ENCODE measurements around the gene NFIX. TPM values are rescaled to one million over a fixed set of nuclear protein-coding genes. Genes with fewer than 3 reads are reported as not detected.

The NFIX gene
- total RNA-seq, 2 donors from 2014 or later, result 16.9 to 26.7 TPM

- Histone ChIP-seq H3K4me1 (peaks cover 9% of the 10 kb centered on the region), H3K27ac (no peak overlapping the region), H3K36me3 (replicated peaks in 1 of 2; ENCODE audit: insufficient read depth in 1 of 2, low read depth in 2 of 2) (peaks cover 0 to 7% of the 10 kb centered on the region in 2 donors), H3K9me3 (no peaks in the 10 kb centered on the region), H3K27me3 (no peaks in the 10 kb centered on the region), H3K4me3 (no peak overlapping the region)
- WGBS, 2 donors, result 68 to 76% methylated on average over 7 to 8 of the region's 8 CpGs
- intact Hi-C loops (cut with DNase I), result no loop called here
- no peak for TF ChIP-seq POLR2A (IDR thresholded peaks at IDR 0.05)
- TF ChIP-seq, protein P1, sequence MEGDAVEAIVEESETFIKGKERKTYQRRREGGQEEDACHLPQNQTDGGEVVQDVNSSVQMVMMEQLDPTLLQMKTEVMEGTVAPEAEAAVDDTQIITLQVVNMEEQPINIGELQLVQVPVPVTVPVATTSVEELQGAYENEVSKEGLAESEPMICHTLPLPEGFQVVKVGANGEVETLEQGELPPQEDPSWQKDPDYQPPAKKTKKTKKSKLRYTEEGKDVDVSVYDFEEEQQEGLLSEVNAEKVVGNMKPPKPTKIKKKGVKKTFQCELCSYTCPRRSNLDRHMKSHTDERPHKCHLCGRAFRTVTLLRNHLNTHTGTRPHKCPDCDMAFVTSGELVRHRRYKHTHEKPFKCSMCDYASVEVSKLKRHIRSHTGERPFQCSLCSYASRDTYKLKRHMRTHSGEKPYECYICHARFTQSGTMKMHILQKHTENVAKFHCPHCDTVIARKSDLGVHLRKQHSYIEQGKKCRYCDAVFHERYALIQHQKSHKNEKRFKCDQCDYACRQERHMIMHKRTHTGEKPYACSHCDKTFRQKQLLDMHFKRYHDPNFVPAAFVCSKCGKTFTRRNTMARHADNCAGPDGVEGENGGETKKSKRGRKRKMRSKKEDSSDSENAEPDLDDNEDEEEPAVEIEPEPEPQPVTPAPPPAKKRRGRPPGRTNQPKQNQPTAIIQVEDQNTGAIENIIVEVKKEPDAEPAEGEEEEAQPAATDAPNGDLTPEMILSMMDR (IDR thresholded peaks at IDR 0.05), result no peak
- no peak for ATAC-seq
- no peak for DNase-seq
Measured at GRCh38 chr19:13132471-13133180, 137.4 kb downstream of the NFIX start.

- TF ChIP-seq, protein P1 (IDR thresholded peaks at IDR 0.05), result no peak
- TF ChIP-seq POLR2A (IDR thresholded peaks at IDR 0.05), result no peak
- H3K4me1 ChIP-seq, result peaks cover 5% of the 10 kb centered on the region
- no peak for ATAC-seq
- H3K4me3 ChIP-seq, result no peak overlapping the region
- intact Hi-C loops (cut with DNase I), result no loop called here
- no peak overlapping the region for H3K27ac ChIP-seq
- no peaks in the 10 kb centered on the region for H3K27me3 ChIP-seq
- 69 to 74% methylated on average over 12 of the region's 12 CpGs for WGBS, 2 donors
- peaks cover 0 to 13% of the 10 kb centered on the region in 2 donors for H3K36me3 ChIP-seq (replicated peaks in 1 of 2; ENCODE audit: insufficient read depth in 1 of 2, low read depth in 2 of 2)
- DNase-seq, result no peak
- no peaks in the 10 kb centered on the region for H3K9me3 ChIP-seq
Measured at GRCh38 chr19:13133241-13133870, 138.1 kb downstream of the NFIX start.

DNA sequence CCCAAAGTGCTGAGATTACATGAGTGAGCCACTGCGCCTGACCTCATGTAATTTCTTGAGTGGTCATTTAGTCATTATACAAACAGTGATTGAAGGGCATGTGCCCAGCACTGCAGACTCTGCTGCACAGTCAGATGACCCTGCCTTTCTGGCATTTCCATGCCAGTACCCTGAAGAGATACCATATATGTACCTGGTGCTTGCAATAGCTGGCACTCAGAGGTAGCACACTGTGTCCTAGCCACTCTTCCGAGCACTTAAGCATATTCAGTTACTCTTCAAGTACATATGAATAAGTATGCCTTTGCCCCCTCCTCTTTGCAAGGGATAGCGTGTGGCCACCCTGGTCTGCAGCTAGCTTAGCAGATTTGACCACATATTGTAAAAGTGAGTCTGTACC is 139.4 kb downstream of the NFIX start:
- Histone ChIP-seq H3K4me3 (no peak overlapping the region), H3K27me3 (no peaks in the 10 kb centered on the region), H3K27ac (no peak overlapping the region), H3K36me3 (replicated peaks in 1 of 2; ENCODE audit: insufficient read depth in 1 of 2, low read depth in 2 of 2) (peaks cover 0 to 14% of the 10 kb centered on the region in 2 donors), H3K4me1 (no peaks in the 10 kb centered on the region), H3K9me3 (no peaks in the 10 kb centered on the region)
- 94 to 95% methylated on average over 3 of the region's 3 CpGs for WGBS, 2 donors
- ATAC-seq (no peak), DNase-seq (no peak)
- TF ChIP-seq POLR2A (IDR thresholded peaks at IDR 0.05), result no peak
- TF ChIP-seq, protein P1 (IDR thresholded peaks at IDR 0.05), result no peak
- intact Hi-C loops (cut with DNase I), result no loop called here

DNA sequence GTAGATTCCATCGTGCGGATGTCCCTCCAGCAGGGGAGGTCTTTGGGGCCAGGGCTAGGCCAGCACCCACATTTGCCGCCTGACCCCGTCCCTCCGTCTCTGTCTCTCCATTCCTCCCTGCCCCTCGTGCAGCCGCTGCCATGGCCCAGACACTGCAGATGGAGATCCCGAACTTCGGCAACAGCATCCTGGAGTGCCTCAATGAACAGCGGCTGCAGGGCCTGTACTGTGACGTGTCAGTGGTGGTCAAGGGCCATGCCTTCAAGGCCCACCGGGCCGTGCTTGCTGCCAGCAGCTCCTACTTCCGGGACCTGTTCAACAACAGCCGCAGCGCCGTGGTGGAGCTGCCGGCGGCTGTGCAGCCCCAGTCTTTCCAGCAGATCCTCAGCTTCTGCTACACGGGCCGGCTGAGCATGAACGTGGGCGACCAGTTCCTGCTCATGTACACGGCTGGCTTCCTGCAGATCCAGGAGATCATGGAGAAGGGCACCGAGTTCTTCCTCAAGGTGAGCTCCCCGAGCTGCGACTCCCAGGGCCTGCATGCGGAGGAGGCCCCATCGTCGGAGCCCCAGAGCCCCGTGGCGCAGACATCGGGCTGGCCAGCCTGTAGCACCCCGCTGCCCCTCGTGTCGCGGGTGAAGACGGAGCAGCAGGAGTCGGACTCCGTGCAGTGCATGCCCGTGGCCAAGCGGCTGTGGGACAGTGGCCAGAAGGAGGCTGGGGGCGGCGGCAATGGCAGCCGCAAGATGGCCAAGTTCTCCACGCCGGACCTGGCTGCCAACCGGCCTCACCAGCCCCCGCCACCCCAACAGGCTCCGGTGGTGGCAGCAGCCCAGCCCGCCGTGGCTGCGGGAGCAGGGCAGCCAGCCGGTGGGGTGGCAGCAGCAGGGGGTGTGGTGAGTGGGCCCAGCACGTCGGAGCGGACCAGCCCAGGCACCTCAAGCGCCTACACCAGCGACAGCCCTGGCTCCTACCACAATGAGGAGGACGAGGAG is 140.1 kb downstream of the NFIX start:
- DNase-seq, result no peak
- peaks cover 0 to 14% of the 10 kb centered on the region in 2 donors for H3K36me3 ChIP-seq (replicated peaks in 1 of 2; ENCODE audit: insufficient read depth in 1 of 2, low read depth in 2 of 2)
- ATAC-seq, result no peak
- no peaks in the 10 kb centered on the region for H3K4me1 ChIP-seq
- TF ChIP-seq, protein P1 (IDR thresholded peaks at IDR 0.05), result no peak
- TF ChIP-seq POLR2A (IDR thresholded peaks at IDR 0.05), result no peak
- 87 to 90% methylated on average over 24 to 42 of the region's 60 CpGs for WGBS, 2 donors
- H3K27ac ChIP-seq, result no peak overlapping the region
- H3K27me3 ChIP-seq, result no peaks in the 10 kb centered on the region
- intact Hi-C loops (cut with DNase I), result no loop called here
- no peak overlapping the region for H3K4me3 ChIP-seq
- H3K9me3 ChIP-seq, result no peaks in the 10 kb centered on the region

All from body of pancreas (tissue), 4 donors.